Osteoblast (primary cell): Measurements from ENCODE around the gene C11orf52. TPM values are rescaled to one million over a fixed set of nuclear protein-coding genes. Genes with fewer than 3 reads are reported as not detected.

Experiments used
- DNase-seq: peaks from one replicate; pipeline ENCODE4 v3.0.0; 2011; ENCODE audit warnings: low spot score, mixed read lengths; ENCODE audit not compliant: insufficient read length; ENCODE audit errors: missing footprints
- H2AFZ ChIP-seq: 2 replicates; pipeline ENCODE4 v1.6.0; 2011; ENCODE audit warnings: mild to moderate bottlenecking, low read length
- H3K27ac ChIP-seq: 2 replicates; pipeline ENCODE4 v1.5.1; 2011; ENCODE audit warnings: mild to moderate bottlenecking, low read depth, low read length, moderate library complexity
- H3K27me3 ChIP-seq: 2 replicates; pipeline ENCODE4 v1.6.0; 2012; ENCODE audit warnings: mild to moderate bottlenecking, control low read depth, inconsistent platforms, low read length, moderate library complexity; ENCODE audit not compliant: insufficient read depth
- H3K36me3 ChIP-seq: 2 replicates; pipeline ENCODE4 v1.5.1; 2011; ENCODE audit warnings: mild to moderate bottlenecking, low read length, control low read depth, moderate library complexity; ENCODE audit not compliant: insufficient read depth
- H3K4me1 ChIP-seq: 2 replicates; pipeline ENCODE4 v1.5.1; 2011; ENCODE audit warnings: mild to moderate bottlenecking, low read length, control low read depth, moderate library complexity; ENCODE audit not compliant: insufficient read depth
- H3K4me2 ChIP-seq: 2 replicates; pipeline ENCODE4 v1.6.0; 2011; ENCODE audit warnings: mild to moderate bottlenecking, low read length; ENCODE audit not compliant: insufficient read depth
- H3K4me3 ChIP-seq: fragments of 200-600 bp; sonication (generic); 3 replicates; pipeline ENCODE4 v1.5.1; 2012; ENCODE audit warnings: mild to moderate bottlenecking, low read length, inconsistent platforms; ENCODE audit not compliant: insufficient read depth
- H3K79me2 ChIP-seq: 2 replicates; pipeline ENCODE4 v1.6.0; 2012; ENCODE audit warnings: mild to moderate bottlenecking, low read length, control low read depth, inconsistent platforms; ENCODE audit not compliant: insufficient read depth
- H3K9me3 ChIP-seq: 2 replicates; pipeline ENCODE4 v1.5.1; 2011; ENCODE audit warnings: low read depth, low read length, control low read depth
- H4K20me1 ChIP-seq: 2 replicates; pipeline ENCODE4 v1.6.0; 2012; ENCODE audit warnings: mild to moderate bottlenecking, low read length, control low read depth; ENCODE audit not compliant: insufficient read depth
- total RNA-seq: library from RNA; depleted of rRNA; stranded (reverse); fragments of >200 nt; gene quantifications from 2 replicates; pipeline ENCODE4 v1.2.3, GENCODE V29; 2012
- TF ChIP-seq, protein P1 (sequence below): IDR thresholded peaks from 2 replicates; pipeline ENCODE4 v1.5.1; 2011; ENCODE audit warnings: mild to moderate bottlenecking, low read depth, low read length, moderate library complexity; ENCODE audit errors: extremely low read depth

The C11orf52 gene
- total RNA-seq, 1 donor, result 1.4 TPM

DNA sequence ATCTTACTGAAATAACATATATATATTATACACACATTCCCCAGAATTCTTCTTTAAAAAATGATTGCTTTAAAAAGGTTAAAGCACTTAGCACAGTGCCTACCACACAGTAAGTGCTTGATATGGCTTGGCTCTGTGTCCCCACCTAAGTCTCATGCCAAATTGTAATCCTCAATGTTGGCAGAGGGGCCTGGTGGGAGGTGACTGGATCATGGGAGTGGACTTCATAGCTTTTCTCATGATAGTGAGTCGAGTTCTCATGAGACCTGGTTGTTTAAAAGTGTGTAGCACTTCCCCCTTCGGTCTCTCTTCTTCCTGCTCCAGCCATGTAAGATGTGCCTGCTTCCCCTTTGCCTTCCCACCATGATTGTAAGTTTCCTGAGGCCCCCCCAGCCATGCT lies 13.3 kb upstream of the C11orf52 start:
- TF ChIP-seq, protein P1, sequence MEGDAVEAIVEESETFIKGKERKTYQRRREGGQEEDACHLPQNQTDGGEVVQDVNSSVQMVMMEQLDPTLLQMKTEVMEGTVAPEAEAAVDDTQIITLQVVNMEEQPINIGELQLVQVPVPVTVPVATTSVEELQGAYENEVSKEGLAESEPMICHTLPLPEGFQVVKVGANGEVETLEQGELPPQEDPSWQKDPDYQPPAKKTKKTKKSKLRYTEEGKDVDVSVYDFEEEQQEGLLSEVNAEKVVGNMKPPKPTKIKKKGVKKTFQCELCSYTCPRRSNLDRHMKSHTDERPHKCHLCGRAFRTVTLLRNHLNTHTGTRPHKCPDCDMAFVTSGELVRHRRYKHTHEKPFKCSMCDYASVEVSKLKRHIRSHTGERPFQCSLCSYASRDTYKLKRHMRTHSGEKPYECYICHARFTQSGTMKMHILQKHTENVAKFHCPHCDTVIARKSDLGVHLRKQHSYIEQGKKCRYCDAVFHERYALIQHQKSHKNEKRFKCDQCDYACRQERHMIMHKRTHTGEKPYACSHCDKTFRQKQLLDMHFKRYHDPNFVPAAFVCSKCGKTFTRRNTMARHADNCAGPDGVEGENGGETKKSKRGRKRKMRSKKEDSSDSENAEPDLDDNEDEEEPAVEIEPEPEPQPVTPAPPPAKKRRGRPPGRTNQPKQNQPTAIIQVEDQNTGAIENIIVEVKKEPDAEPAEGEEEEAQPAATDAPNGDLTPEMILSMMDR, result no peak
- H3K4me1 ChIP-seq, result peaks cover 7% of the 10 kb centered on the region
- peak overlapping the region; percentile 4 for H3K27ac ChIP-seq
- H3K79me2 ChIP-seq, result no peaks in the 10 kb centered on the region
- no peaks in the 10 kb centered on the region for H3K9me3 ChIP-seq
- H2AFZ ChIP-seq, result no peak overlapping the region
- H4K20me1 ChIP-seq, result no peaks in the 10 kb centered on the region
- H3K27me3 ChIP-seq, result no peaks in the 10 kb centered on the region
- no peak overlapping the region for H3K4me2 ChIP-seq
- no peak overlapping the region for H3K4me3 ChIP-seq
- DNase-seq, result peak; percentile 3
- peaks cover 6% of the 10 kb centered on the region for H3K36me3 ChIP-seq

DNA sequence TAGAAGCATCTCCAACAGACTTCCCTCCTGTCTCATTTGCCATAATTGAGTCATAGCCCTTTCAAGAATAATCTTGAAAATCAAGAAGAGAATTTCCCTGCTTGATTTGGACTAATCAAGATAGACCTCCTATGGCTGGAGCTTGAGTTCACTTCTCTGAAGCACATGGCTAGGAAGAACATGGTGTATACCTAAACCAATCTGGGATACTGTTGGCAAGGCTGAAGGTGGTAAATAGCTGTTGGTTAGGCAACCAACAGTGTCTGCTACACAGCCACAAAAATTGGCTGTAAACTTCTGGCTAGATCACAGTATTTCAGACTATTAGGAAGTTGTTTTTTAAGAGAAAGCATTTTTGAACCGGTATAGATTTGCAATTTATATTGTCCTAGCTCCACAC lies 12.0 kb upstream of the C11orf52 start:
- H3K27ac ChIP-seq, result no peak overlapping the region
- peaks cover 19% of the 10 kb centered on the region for H3K4me1 ChIP-seq
- no peak overlapping the region for H3K4me3 ChIP-seq
- no peak overlapping the region for H3K4me2 ChIP-seq
- peaks cover 6% of the 10 kb centered on the region for H3K36me3 ChIP-seq
- H2AFZ ChIP-seq, result no peak overlapping the region
- no peaks in the 10 kb centered on the region for H3K79me2 ChIP-seq
- H4K20me1 ChIP-seq, result no peaks in the 10 kb centered on the region
- TF ChIP-seq, protein P1, result no peak
- no peaks in the 10 kb centered on the region for H3K9me3 ChIP-seq
- H3K27me3 ChIP-seq, result no peaks in the 10 kb centered on the region
- DNase-seq, result no peak

DNA sequence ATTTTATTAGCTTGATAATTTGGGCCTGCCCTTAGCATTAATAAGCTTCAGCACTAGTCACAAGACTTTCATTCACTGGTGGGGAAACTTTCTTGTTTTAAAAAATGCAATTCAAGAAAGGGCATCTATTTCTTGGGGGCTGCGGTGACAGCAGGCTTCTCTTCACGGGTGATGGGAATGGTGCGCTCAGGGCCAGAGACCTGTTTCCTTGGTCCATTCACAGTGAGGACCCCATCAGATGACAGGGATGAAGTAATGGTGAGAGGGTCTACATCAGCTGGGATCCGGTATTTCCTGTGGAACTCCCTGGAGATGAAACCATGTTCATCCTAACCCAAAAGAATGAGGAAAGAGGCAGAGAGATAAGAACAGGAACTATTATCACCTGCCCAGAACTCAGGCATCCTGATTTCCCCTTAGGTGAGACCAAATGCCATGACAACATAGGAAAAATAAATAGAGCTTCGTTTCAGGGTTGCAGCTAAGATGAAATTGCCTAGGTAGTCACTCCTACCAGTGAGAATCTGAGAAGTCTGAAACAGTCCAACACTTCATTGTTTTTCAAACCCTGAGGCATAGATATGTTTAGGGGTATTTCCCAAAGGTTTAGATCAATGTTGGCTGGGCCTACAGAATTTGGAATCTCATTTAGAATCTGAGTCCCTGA lies 9.9 kb upstream of the C11orf52 start:
- Histone ChIP-seq H2AFZ (no peak overlapping the region), H3K4me3 (no peak overlapping the region), H3K4me1 (peaks cover 38% of the 10 kb centered on the region), H3K27me3 (no peaks in the 10 kb centered on the region), H3K4me2 (no peak overlapping the region), H3K36me3 (peaks cover 6% of the 10 kb centered on the region), H3K9me3 (no peaks in the 10 kb centered on the region), H3K79me2 (peaks cover 7% of the 10 kb centered on the region), H4K20me1 (no peaks in the 10 kb centered on the region), H3K27ac (no peak overlapping the region)
- no peak for DNase-seq
- TF ChIP-seq, protein P1, result no peak

DNA sequence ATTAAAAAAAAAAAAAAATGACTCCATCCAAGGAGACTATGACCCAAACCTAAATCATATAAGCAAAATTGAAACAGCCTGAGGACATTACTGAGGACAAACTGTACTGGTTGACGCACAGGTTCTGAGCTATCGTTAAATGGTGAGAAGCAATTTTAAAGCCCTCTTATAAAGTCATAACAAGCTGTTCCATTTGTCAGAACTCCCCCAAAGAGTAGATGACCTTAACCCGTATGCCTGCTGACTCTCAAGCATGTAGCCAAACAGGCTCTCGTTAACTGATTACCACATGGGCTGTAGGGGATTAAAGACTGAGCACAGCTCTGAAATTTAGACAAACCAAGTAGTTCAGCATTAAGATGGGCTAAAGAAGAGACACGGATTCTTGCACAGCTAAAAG lies 9.3 kb upstream of the C11orf52 start:
- H3K4me2 ChIP-seq, result peak overlapping the region; percentile 88
- H3K4me3 ChIP-seq, result peak overlapping the region; percentile 68
- peaks cover 6% of the 10 kb centered on the region for H3K36me3 ChIP-seq
- H4K20me1 ChIP-seq, result no peaks in the 10 kb centered on the region
- H3K27ac ChIP-seq, result no peak overlapping the region
- H2AFZ ChIP-seq, result no peak overlapping the region
- no peaks in the 10 kb centered on the region for H3K9me3 ChIP-seq
- TF ChIP-seq, protein P1, result no peak
- H3K27me3 ChIP-seq, result no peaks in the 10 kb centered on the region
- H3K4me1 ChIP-seq, result peaks cover 45% of the 10 kb centered on the region
- H3K79me2 ChIP-seq, result peaks cover 12% of the 10 kb centered on the region
- DNase-seq, result no peak
